Astrocyte of the hippocampus (primary cell): ENCODE data around the gene ARHGEF28.
A peak's percentile ranks its signal among the peaks of the same experiment; 100 is the strongest.

ENCODE experiments used
- DNase-seq: peaks from one replicate; pipeline ENCODE4 v3.0.0; 2011; ENCODE audit warnings: low read depth, low spot score

ARHGEF28 gene

DNA sequence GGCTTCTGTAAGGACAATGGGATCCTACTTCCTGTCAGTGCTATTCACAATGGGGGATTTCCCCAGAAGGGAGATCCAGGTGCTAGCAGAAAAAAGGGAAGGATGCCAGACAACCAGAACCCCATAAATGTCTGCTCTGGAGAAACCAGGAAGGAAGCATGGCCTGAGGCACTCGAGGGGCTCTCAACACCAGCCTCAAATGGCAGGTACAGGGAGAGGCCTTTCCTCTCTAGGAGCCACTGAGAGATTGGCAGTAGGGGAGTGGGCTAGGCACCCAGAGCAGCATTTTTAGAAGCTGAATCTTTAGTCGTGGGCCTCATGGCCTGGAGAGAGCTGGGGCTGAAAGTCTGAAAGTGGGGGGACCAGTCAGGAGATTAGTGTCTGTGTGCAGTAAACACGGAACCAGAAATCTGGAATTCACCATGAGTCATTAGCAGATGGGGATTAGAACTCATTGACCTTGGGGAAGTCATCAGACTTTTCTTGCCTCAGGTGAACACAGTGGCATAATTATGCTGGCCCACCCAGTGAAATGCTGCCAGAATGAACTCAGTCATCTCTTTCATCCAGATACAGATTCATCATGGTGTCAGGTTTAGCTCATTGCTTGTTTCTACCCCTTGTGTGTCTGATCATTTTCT lies 28.3 kb downstream of the ARHGEF28 start:
- peak; percentile 23 for DNase-seq

DNA sequence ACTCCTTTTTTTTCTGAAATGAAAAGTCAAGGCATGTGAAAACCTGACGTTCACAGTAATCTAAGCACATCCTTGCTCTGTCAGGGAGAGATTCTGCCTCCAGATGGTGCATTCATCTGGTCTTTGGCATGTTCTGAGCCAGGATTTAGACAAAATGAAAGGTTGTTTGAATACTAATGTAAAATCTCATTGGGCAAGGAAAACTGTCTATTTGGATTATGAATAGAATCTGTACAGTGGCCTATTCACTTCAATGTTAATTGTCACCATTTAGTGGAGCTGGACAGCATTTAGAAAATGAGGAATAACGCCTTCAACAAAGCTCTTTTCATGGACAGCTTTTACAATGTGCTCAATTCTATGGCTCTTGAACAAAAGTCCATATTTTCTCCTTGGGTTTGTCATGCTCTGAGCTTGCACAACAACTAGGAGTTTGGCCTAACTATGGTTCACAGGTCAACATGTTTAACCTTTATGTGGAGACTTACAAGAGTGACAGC lies 28.9 kb downstream of the ARHGEF28 start:
- DNase-seq: no peak

GRCh38 chr5:73655521-73656160 lies 29.6 kb downstream of the ARHGEF28 start:
- no peak for DNase-seq

GRCh38 chr5:73661753-73662152 lies 35.8 kb downstream of the ARHGEF28 start:
- no peak for DNase-seq

GRCh38 chr5:73663161-73663859 lies 37.3 kb downstream of the ARHGEF28 start:
- no peak for DNase-seq

GRCh38 chr5:73663860-73664240 lies 37.9 kb downstream of the ARHGEF28 start:
- no peak for DNase-seq

- DNase-seq: no peak
Measured at GRCh38 chr5:73664796-73665195, 38.8 kb downstream of the ARHGEF28 start.

GRCh38 chr5:73666891-73667290 lies 40.9 kb downstream of the ARHGEF28 start:
- DNase-seq: no peak

DNA sequence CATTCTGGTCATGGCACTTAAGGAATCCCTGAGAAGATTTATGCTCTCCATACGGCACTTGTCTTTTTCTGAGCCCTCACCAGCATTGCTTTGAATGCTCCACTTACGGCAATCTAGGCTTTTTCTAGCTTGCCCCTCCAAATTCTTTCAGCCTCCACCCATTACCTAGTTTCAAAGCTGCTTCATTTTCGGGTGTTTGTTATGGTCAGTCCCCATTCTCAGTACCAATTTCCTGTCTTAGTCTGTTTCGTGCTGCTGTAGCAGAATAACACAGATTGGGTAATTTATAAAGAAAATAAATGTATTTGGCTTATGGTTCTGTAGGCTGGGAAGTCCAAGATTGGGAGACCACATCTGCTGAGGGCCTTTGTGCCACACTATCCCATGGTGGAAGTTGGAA lies 42.0 kb downstream of the ARHGEF28 start:
- no peak for DNase-seq

GRCh38 chr5:73668486-73669111 lies 42.6 kb downstream of the ARHGEF28 start:
- peak; percentile 15 for DNase-seq

GRCh38 chr5:73670731-73671130 lies 44.7 kb downstream of the ARHGEF28 start:
- no peak for DNase-seq

GRCh38 chr5:73672132-73672531 lies 46.1 kb downstream of the ARHGEF28 start:
- DNase-seq: no peak

DNA sequence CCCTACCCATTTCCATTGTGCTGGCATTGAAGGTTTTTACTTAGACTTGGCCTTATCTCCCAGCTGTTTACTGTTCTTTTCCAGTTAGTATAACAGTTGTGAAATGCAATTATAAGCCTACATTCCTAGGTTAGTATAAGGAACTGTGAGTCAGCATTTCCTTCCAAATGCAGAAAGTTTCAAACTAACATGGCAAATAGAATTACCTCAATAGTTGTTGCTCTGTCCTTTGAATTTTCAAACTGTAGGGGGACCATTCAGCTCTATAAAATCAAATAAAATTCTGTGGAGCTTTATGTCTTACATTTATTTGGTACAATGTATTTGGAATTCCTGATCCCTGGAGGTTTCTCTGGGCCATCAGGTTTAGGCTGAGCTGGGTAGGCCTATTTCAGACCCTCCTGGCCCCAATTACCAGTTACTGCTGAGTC lies 47.2 kb downstream of the ARHGEF28 start:
- peak; percentile 76 for DNase-seq

- no peak for DNase-seq
Measured at GRCh38 chr5:73674669-73675004, 48.6 kb downstream of the ARHGEF28 start.

DNA sequence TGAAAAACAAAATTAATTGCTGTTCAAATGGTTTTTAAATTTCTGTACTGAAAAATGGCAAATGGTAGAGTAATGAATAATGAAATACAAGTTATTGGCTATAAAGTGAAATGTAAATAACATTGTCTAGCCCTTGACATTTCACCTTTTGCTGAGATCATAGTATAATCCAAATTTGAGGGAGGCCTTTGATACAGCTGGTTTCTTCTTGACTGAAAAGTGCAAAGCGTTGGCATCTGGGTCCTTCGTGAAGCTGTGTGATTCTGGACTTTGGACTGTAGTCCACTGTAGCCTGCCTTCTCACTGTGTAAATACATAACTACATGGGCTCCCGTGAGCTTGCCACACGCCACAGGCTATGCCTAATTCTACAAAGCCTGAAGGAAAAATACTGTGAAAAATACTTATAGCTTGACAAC lies 52.3 kb downstream of the ARHGEF28 start:
- DNase-seq: no peak

GRCh38 chr5:73678807-73679206 lies 52.8 kb downstream of the ARHGEF28 start:
- DNase-seq: no peak

- no peak for DNase-seq
Measured at GRCh38 chr5:73682176-73682575, 56.2 kb downstream of the ARHGEF28 start.

GRCh38 chr5:73684691-73685090 lies 58.7 kb downstream of the ARHGEF28 start:
- DNase-seq: no peak

- no peak for DNase-seq
Measured at GRCh38 chr5:73686912-73687311, 60.9 kb downstream of the ARHGEF28 start.

DNA sequence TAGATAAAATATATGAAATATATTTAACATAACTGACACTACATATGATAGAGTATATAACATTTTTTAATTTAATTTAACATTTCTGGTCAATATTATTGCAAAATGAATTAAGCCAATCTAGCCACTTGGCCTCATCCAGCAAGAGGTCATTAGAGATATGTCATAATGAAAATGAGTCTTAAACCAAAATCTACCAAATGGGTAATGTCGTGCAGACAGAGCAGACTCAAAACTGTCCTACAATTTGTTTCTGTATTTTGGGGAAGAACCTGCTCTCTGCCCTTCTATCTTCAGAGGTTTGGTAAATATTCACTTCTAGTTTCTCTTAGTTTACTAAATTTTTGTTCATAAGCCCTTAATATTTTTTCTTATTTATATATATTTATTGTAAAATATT lies 61.4 kb downstream of the ARHGEF28 start:
- DNase-seq: no peak

DNA sequence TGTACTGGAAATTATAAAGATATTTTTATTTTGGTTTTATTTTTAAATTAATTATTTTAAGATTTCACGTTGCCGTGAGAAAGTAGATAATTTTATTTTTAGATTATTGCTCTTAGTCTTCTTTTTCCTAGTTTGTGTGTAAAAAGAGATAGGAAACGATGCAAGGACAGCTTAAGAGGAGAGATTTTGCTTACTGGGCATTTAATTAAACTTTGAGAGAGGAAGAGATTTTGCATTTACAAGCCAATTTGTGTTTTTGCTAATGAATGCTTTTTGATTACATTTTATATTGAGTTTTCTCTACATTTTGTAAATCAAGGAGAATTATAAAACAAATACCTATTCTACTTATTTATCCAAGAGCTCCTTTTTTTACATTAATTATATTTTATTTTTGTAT lies 64.0 kb downstream of the ARHGEF28 start:
- DNase-seq: no peak

DNA sequence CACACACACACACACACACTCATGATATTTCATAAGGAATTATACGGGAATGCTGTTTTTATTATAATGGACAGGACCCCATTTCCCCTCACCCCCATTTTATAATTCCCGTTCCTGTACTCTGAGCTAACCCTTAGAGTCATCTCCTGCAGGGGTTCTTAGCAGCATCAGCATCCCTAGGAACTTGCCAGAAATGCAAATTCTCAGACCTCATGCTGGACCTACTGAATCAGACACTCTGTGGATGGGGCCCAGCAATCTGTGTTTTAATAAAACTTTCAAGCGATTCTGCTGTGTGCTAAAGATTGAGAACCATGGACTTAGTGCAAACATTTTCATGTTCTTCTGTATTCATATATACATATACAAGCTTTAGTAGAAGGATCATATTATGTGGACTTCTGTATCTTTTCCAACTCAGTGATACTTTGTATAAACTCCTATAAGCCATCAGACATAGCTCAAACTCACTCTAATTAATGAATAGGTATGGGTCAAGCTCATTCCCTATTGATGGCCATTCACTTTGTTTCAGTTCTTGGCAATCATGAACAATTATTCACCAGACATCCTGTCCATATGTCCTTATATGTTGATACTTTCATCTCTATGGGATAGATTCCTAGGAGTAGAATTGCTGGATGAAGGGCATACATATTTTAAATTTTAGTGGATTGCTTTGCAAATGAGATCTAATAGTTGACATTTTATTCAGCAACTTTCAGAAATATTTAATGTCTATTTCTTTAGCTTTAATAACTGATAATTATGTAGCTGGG lies 65.5 kb downstream of the ARHGEF28 start:
- DNase-seq: peak; percentile 45
